Hematopoietic multipotent progenitor cell (in vitro differentiated cells): ENCODE measurements around the gene F7. TPM values are rescaled to one million over a fixed set of nuclear protein-coding genes. Genes with fewer than 3 reads are reported as not detected.

Source experiments
- DNase-seq, 3 donors: peaks; one replicate each; pipeline ENCODE4 v3.0.0-alpha.2; 2011 to 2015; ENCODE audit warnings: low read depth in 2 of 3, low spot score in 2 of 3
- total RNA-seq: library from RNA; depleted of rRNA; stranded (reverse); fragments of >200 nt; gene quantifications from one replicate; pipeline ENCODE4 v1.2.3, GENCODE V29; 2012

Gene F7
- total RNA-seq, 1 donor = 0.27 TPM

GRCh38 chr13:113116206-113116800 lies 10.7 kb downstream of the F7 start:
- no peak for DNase-seq

GRCh38 chr13:113116871-113117271 lies 11.3 kb downstream of the F7 start:
- DNase-seq = no peak

GRCh38 chr13:113117335-113117872 lies 11.8 kb downstream of the F7 start:
- DNase-seq = no peak

GRCh38 chr13:113117911-113118260 lies 12.3 kb downstream of the F7 start:
- no peak for DNase-seq

- DNase-seq = no peak
Observed at GRCh38 chr13:113118261-113119021, 12.8 kb downstream of the F7 start.

- no peak for DNase-seq
Observed at GRCh38 chr13:113119166-113119821, 13.7 kb downstream of the F7 start.

GRCh38 chr13:113119822-113120189 lies 14.2 kb downstream of the F7 start:
- no peak for DNase-seq

- no peak for DNase-seq
Observed at GRCh38 chr13:113120300-113121182, 14.9 kb downstream of the F7 start.

- DNase-seq = no peak
Observed at GRCh38 chr13:113121183-113121927, 15.8 kb downstream of the F7 start.

GRCh38 chr13:113121928-113122471 lies 16.4 kb downstream of the F7 start:
- DNase-seq = no peak

- DNase-seq = no peak
Observed at GRCh38 chr13:113122550-113123225, 17.1 kb downstream of the F7 start, which contains the start of gene F10. Gene F10, plus strand, starts transcription at chr13:113122799. Its CDS starts 57 bp downstream, at chr13:113122856.

GRCh38 chr13:113123226-113124201 lies 17.9 kb downstream of the F7 start:
- DNase-seq = peak in 2 of 3 donors; percentile 18 to 26

- DNase-seq = no peak
Observed at GRCh38 chr13:113124211-113124970, 18.8 kb downstream of the F7 start.

- no peak for DNase-seq
Observed at GRCh38 chr13:113125506-113126264, 20.1 kb downstream of the F7 start.

GRCh38 chr13:113126265-113127150 lies 20.9 kb downstream of the F7 start:
- no peak for DNase-seq
